K562 (cell line): ENCODE results near the gene TMEM79. TPM values are rescaled to one million over a fixed set of nuclear protein-coding genes. Genes with fewer than 3 reads are reported as not detected.

ENCODE experiments used
- ATAC-seq: fragments of 200-7000 bp; cut with Tn5 transposase; 3 replicates; pipeline ENCODE4 v1.9.1; 2020; ENCODE audit warnings: moderate library complexity
- BruUV-seq: library from RNA; stranded (reverse); fragments of 400-500 nt; replicated peaks from 2 replicates; lab custom pipeline; 2021; lab: Mats Ljungman, UMichigan
- CTCF ChIA-PET: fragments of 300-600 bp; formaldehyde crosslinking; extraction: SDS; loops from one replicate; lab custom pipeline; 2021; ENCODE audit warnings: low intra/inter-chr PET ratio; lab: Yijun Ruan, JAX
- POLR2A ChIA-PET: fragments of 300-600, 350-650 bp; sonication (Branson Sonifier 250); formaldehyde crosslinking; extraction: SDS; loops from one replicate; lab custom pipeline; 2021; ENCODE audit warnings: antibody characterized with exemption, inconsistent platforms; lab: Yijun Ruan, JAX
- DNase-seq, 4 experiments: peaks; one replicate each; pipeline versions ENCODE4 v3.0.0 to v3.0.0-alpha.2; 2011 to 2018; ENCODE audit warnings: low spot score in 3 of 4, mixed read lengths in 3 of 4; ENCODE audit errors: extremely low read depth in 1 of 4
- FAIRE-seq: peaks from 2 replicates; lab custom pipeline; 2011; peaks lifted over from hg19 to GRCh38; lab: Jason Lieb, UNC
- H2AFZ ChIP-seq: 2 replicates; pipeline ENCODE4 v1.6.0; 2011; ENCODE audit warnings: low read depth, low read length, control low read depth, inconsistent platforms
- H3K27ac ChIP-seq: fragments of 200-600 bp; 3 replicates; pipeline ENCODE4 v1.8.0; 2011; ENCODE audit warnings: low read depth, mild to moderate bottlenecking, control low read depth, inconsistent platforms, low read length, moderate library complexity, mixed read lengths; ENCODE audit errors: extremely low read depth
- H3K27me3 ChIP-seq, 2 experiments: fragments of 300-600 bp in 1 of 2; 2 replicates in 1 of 2; 3 replicates in 1 of 2; pipeline versions ENCODE4 v1.6.0 to v1.8.0; 2011; ENCODE audit warnings: inconsistent platforms in 2 of 2, low read length in 2 of 2, mild to moderate bottlenecking in 1 of 2, mixed read lengths in 1 of 2, moderate library complexity in 1 of 2; ENCODE audit not compliant: control insufficient read depth in 2 of 2, insufficient read depth in 2 of 2
- H3K36me3 ChIP-seq: fragments of 300-600 bp; 3 replicates; pipeline ENCODE4 v1.8.0; 2011; ENCODE audit warnings: mild to moderate bottlenecking, low read length, inconsistent platforms; ENCODE audit not compliant: control insufficient read depth, insufficient read depth
- H3K4me1 ChIP-seq, 2 experiments: fragments of 200-600 bp in 1 of 2; replicated peaks in 1 of 2; 2 replicates in 1 of 2; 3 replicates in 1 of 2; pipeline versions ENCODE4 v1.5.1 to v1.8.0; 2011; ENCODE audit warnings: inconsistent platforms in 2 of 2, low read length in 2 of 2, mild to moderate bottlenecking in 1 of 2, mixed read lengths in 1 of 2, moderate library complexity in 1 of 2; ENCODE audit not compliant: control insufficient read depth in 2 of 2, insufficient read depth in 2 of 2
- H3K4me2 ChIP-seq: 2 replicates; pipeline ENCODE4 v1.6.1; 2011; ENCODE audit warnings: low read length, control low read depth, inconsistent platforms, mixed read lengths; ENCODE audit not compliant: insufficient read depth
- H3K4me3 ChIP-seq: fragments of 200-600 bp; sonication (generic), shearing (Covaris generic); 2 replicates; pipeline ENCODE4 v1.5.1; 2016; ENCODE audit warnings: control low read depth, inconsistent platforms
- H3K79me2 ChIP-seq: fragments of 200-600 bp; 3 replicates; pipeline ENCODE4 v1.8.0; 2011; ENCODE audit warnings: low read length, inconsistent platforms; ENCODE audit not compliant: control insufficient read depth, insufficient read depth
- H3K9ac ChIP-seq, 2 experiments: 2 replicates each; pipeline versions ENCODE4 v1.6.0 to v1.6.1; 2011; ENCODE audit warnings: low read depth in 2 of 2, low read length in 2 of 2, control low read depth in 1 of 2, inconsistent platforms in 1 of 2, mild to moderate bottlenecking in 1 of 2, mixed read lengths in 1 of 2; ENCODE audit not compliant: insufficient read depth in 1 of 2
- H3K9me1 ChIP-seq: one replicate; pipeline ENCODE4 v1.6.0; 2011; ENCODE audit warnings: inconsistent platforms, mild to moderate bottlenecking, low read length, moderate library complexity; ENCODE audit not compliant: control insufficient read depth, insufficient read depth
- H3K9me3 ChIP-seq: replicated peaks from 2 replicates; pipeline ENCODE4 v1.5.1; 2011; ENCODE audit warnings: low read depth, low read length, inconsistent platforms; ENCODE audit not compliant: control insufficient read depth, insufficient read depth
- H4K20me1 ChIP-seq: replicated peaks from 2 replicates; pipeline ENCODE4 v1.6.1; 2011; ENCODE audit warnings: low read length, inconsistent platforms, mixed read lengths; ENCODE audit not compliant: control insufficient read depth, insufficient read depth
- CHCHD3 ChIP-seq: fragments of 250-450 bp; sonication (Bioruptor Pico); IDR thresholded peaks from 2 replicates; pipeline ENCODE4 v2.1.2; 2022; ENCODE audit warnings: mild to moderate bottlenecking
- DIDO1 ChIP-seq: fragments of 450-650 bp; IDR thresholded peaks from 2 replicates; pipeline ENCODE4 v1.6.1; 2016; ENCODE audit warnings: low read depth, missing biosample characterization, missing genetic modification characterization
- E4F1 ChIP-seq: fragments of 250-450 bp; sonication (Bioruptor Pico); IDR thresholded peaks from 2 replicates; pipeline ENCODE4 v1.5.0; 2021; ENCODE audit warnings: mild to moderate bottlenecking, borderline replicate concordance
- ETS2 ChIP-seq: IDR thresholded peaks from 2 replicates; pipeline ENCODE4 v1.6.1; 2016; ENCODE audit warnings: borderline replicate concordance, missing genetic modification characterization, mild to moderate bottlenecking, moderate library complexity, missing compliant biosample characterization; ENCODE audit not compliant: poor library complexity, severe bottlenecking
- IRF1 ChIP-seq: sonication (generic); formaldehyde crosslinking; IDR thresholded peaks from 2 replicates; pipeline ENCODE4 v1.8.0; 2022; ENCODE audit warnings: missing genetic modification reagents, mild to moderate bottlenecking, borderline replicate concordance
- NFXL1 ChIP-seq: fragments of 450-650 bp; formaldehyde crosslinking; IDR thresholded peaks from 2 replicates; pipeline ENCODE4 v1.4.0; 2021; ENCODE audit warnings: mild to moderate bottlenecking
- NR0B1 ChIP-seq: fragments of 450-650 bp; IDR thresholded peaks from one replicate; pipeline ENCODE4 v1.6.1; 2018; ENCODE audit warnings: mild to moderate bottlenecking, moderate library complexity; ENCODE audit not compliant: partially characterized antibody
- RCOR1 ChIP-seq, 2 experiments: IDR thresholded peaks; 2 replicates each; pipeline ENCODE4 v1.6.1; 2012; ENCODE audit warnings: low read depth in 2 of 2, low read length in 2 of 2, borderline replicate concordance in 1 of 2, improper control_type of control experiment in 1 of 2
- SAP30 ChIP-seq: fragments of 200-600 bp; sonication (generic); IDR thresholded peaks from 2 replicates; pipeline ENCODE4 v1.6.1; 2012; ENCODE audit warnings: borderline replicate concordance, low read depth, mild to moderate bottlenecking, moderate library complexity, low read length, control low read depth, inconsistent platforms; ENCODE audit not compliant: insufficient read depth, poor library complexity, severe bottlenecking
- SMARCA5 ChIP-seq: fragments of 450-650 bp; IDR thresholded peaks from 2 replicates; pipeline ENCODE4 v1.6.1; 2016
- TSHZ1 ChIP-seq: fragments of 250-450 bp; sonication (Bioruptor Pico); IDR thresholded peaks from 2 replicates; pipeline ENCODE4 v1.4.0; 2020; ENCODE audit warnings: mild to moderate bottlenecking, moderate library complexity
- ZNF23 ChIP-seq: fragments of 250-450 bp; sonication (Bioruptor Pico); IDR thresholded peaks from 2 replicates; pipeline ENCODE4 v1.4.0; 2020; ENCODE audit warnings: mild to moderate bottlenecking
- WGBS: fragments of 100-300 bp; shearing (Covaris generic); methylation state at CpG from one replicate; pipeline ENCODE4 v1.1.6; 2016; ENCODE audit warnings: low coverage, mixed read lengths; ENCODE audit not compliant: insufficient coverage; ENCODE audit errors: missing lambda C conversion rate; 5-methylcytosine and 5-hydroxymethylcytosine counted together
- in situ Hi-C: fragments of 300-500 bp; cut with MboI; formaldehyde crosslinking; loops from 4 replicates; pipeline ENCODE4 v1.15.0; 2018; ENCODE audit warnings: inconsistent platforms, mixed read lengths
- intact Hi-C: fragments of 100-400 bp; cut with micrococcal nuclease; formaldehyde crosslinking; loops from 2 replicates; pipeline ENCODE4 v1.14.2; 2022
- polyA plus RNA-seq, 8 experiments: library from polyadenylated mRNA; depleted of rRNA in 4 of 8; stranded (reverse) in 5 of 8; unstranded in 3 of 8; fragments of >200 nt; fragmentation: Nextera tagmentation in 2 of 8; fragmentation: Illumina TruSeq in 1 of 8; extraction: Ambion mirVana in 2 of 8; extraction: Trizol in 1 of 8; gene quantifications; 2 replicates each; pipeline versions ENCODE4 v1.2.1 to v1.2.3, GENCODE V29; 2011 to 2014; ENCODE audit warnings: inconsistent platforms in 1 of 8, missing spikeins in 1 of 8
- total RNA-seq, 7 experiments: library from RNA; depleted of rRNA in 6 of 7; stranded (reverse); fragments of >200 nt in 6 of 7; fragmentation: Illumina TruSeq in 2 of 7; extraction: Trizol in 2 of 7; gene quantifications; 2 replicates each; pipeline versions ENCODE4 v1.2.1 to v1.2.3, GENCODE V29; 2011 to 2021; ENCODE audit warnings: low replicate concordance in 1 of 7

The TMEM79 gene
- total and polyA plus RNA-seq, 9 of the 15 experiments (the other 6 are each of a cell fraction or from before 2014, with no cell fraction given) = 0.69 to 6.8 (median 4.0) TPM

- CTCF ChIA-PET = no interaction called here
- TF ChIP-seq NR0B1 = no peak
- TF ChIP-seq SAP30 = no peak
- TF ChIP-seq TSHZ1 (CRISPR knock-in tag) = no peak
- no peak for TF ChIP-seq SMARCA5
- no peak for TF ChIP-seq IRF1 (CRISPR knock-in tag)
- TF ChIP-seq DIDO1 (tag) = no peak
- no peak for TF ChIP-seq CHCHD3 (CRISPR knock-in tag)
- TF ChIP-seq ZNF23 (CRISPR knock-in tag) = no peak
- TF ChIP-seq E4F1 = no peak
- TF ChIP-seq ETS2 (tag) = no peak
- TF ChIP-seq NFXL1 (CRISPR knock-in tag) = no peak
- TF ChIP-seq RCOR1 (IDR thresholded peaks at IDR 0.05; ENCODE audit: borderline replicate concordance in 1 of 2, low read depth in 2 of 2, low read length in 2 of 2) = no peak
These were observed 26.8 kb downstream of the TMEM79 start for GRCh38 chr1:156310962-156311361.

More at GRCh38 chr1:156310962-156311361, 26.8 kb downstream of the TMEM79 start:
- WGBS = 100% methylated on average over 5 of the region's 6 CpGs
- Histone ChIP-seq H4K20me1 (0 out of 2 replicates have a peak, but pooled peaks cover 5% of the 10 kb centered on the region), H3K4me2 (no peak overlapping the region), H3K4me3 (no peak overlapping the region), H3K9me1 (no peaks in the 10 kb centered on the region), H3K9ac (no peak overlapping the region), H3K27ac (no peak overlapping the region), H3K9me3 (no peaks in the 10 kb centered on the region), H2AFZ (no peak overlapping the region), H3K27me3 (no peaks in the 10 kb centered on the region), H3K79me2 (no peaks in the 10 kb centered on the region), H3K36me3 (peaks cover 88% of the 10 kb centered on the region), H3K4me1 (no peaks in the 10 kb centered on the region)
- DNase-seq (no peak), ATAC-seq (no peak), FAIRE-seq (no peak)
- intact Hi-C loops (no loop called here), in situ Hi-C loops (no loop called here)
- POLR2A ChIA-PET = interaction anchor here (0.6 kb wide), 1 partner anchor 165 kb away, joined by 3 read pairs; no protein-coding TSS in a partner anchor
- BruUV-seq = no TSS peak
